ENCODE results near the gene ESM1. TPM values are rescaled to one million over a fixed set of nuclear protein-coding genes. Genes with fewer than 3 reads are reported as not detected.

Gene ESM1
- polyA plus RNA-seq, 1 donor from 2014 or later: not detected

DNA sequence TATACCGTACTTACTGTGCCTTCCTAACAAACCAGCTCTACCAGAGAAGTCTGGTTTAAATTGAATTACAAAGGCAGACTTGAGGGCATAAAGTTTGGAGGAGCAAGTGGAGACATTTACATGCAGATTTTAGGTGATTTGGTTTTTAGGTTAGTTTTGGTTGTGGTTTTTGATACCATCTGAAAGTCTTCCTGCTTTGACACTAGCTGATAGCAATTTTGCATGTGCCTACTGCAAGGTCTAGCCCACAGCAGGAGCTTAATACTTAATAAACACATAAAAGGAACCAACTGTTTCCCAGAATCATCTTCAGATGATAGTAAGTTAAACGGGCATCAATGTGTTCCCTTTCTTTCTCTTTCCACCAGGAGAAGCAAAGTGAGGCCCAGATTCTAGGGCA is 3.4 kb upstream of the ESM1 start:
- Histone ChIP-seq H3K4me2 (ENCODE audit: low read length) (no peak overlapping the region), H2AFZ (ENCODE audit: low read depth, low read length) (no peak overlapping the region), H3K27me3 (ENCODE audit: insufficient read depth, low read depth, low read length) (no peaks in the 10 kb centered on the region), H3K27ac (ENCODE audit: low read length) (no peak overlapping the region), H3K36me3 (ENCODE audit: insufficient read depth, low read length) (no peaks in the 10 kb centered on the region), H3K9me3 (ENCODE audit: low read length) (no peaks in the 10 kb centered on the region), H3K4me3 (ENCODE audit: low read length) (no peak overlapping the region), H3K9ac (ENCODE audit: low read length) (no peak overlapping the region), H4K20me1 (ENCODE audit: insufficient read depth) (no peaks in the 10 kb centered on the region), H3K9me2 (ENCODE audit: insufficient read depth, low read length) (no peaks in the 10 kb centered on the region), H3K79me2 (replicated peaks; ENCODE audit: insufficient read depth, low read length) (no peaks in the 10 kb centered on the region), H3F3A (ENCODE audit: insufficient read depth, low read length, poor library complexity, severe bottlenecking) (no peaks in the 10 kb centered on the region)
- no peak for TF ChIP-seq POLR2AphosphoS5 (IDR thresholded peaks at IDR 0.05)
- no peak for TF ChIP-seq RAD21 (conservative IDR thresholded peaks at IDR 0.05)
- TF ChIP-seq TAF1 (IDR thresholded peaks at IDR 0.05; ENCODE audit: low read depth): no peak
- TF ChIP-seq EZH2 (IDR thresholded peaks at IDR 0.05; ENCODE audit: borderline replicate concordance, insufficient read depth, low read length, poor library complexity, severe bottlenecking): no peak
- TF ChIP-seq EP300 (conservative IDR thresholded peaks at IDR 0.05; ENCODE audit: poor library complexity, severe bottlenecking): no peak
- no peak for TF ChIP-seq SMC3 (conservative IDR thresholded peaks at IDR 0.05; ENCODE audit: poor library complexity)
- TF ChIP-seq, protein P1, sequence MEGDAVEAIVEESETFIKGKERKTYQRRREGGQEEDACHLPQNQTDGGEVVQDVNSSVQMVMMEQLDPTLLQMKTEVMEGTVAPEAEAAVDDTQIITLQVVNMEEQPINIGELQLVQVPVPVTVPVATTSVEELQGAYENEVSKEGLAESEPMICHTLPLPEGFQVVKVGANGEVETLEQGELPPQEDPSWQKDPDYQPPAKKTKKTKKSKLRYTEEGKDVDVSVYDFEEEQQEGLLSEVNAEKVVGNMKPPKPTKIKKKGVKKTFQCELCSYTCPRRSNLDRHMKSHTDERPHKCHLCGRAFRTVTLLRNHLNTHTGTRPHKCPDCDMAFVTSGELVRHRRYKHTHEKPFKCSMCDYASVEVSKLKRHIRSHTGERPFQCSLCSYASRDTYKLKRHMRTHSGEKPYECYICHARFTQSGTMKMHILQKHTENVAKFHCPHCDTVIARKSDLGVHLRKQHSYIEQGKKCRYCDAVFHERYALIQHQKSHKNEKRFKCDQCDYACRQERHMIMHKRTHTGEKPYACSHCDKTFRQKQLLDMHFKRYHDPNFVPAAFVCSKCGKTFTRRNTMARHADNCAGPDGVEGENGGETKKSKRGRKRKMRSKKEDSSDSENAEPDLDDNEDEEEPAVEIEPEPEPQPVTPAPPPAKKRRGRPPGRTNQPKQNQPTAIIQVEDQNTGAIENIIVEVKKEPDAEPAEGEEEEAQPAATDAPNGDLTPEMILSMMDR (IDR thresholded peaks at IDR 0.05; ENCODE audit: poor library complexity, severe bottlenecking): no peak
- TF ChIP-seq, protein P2, sequence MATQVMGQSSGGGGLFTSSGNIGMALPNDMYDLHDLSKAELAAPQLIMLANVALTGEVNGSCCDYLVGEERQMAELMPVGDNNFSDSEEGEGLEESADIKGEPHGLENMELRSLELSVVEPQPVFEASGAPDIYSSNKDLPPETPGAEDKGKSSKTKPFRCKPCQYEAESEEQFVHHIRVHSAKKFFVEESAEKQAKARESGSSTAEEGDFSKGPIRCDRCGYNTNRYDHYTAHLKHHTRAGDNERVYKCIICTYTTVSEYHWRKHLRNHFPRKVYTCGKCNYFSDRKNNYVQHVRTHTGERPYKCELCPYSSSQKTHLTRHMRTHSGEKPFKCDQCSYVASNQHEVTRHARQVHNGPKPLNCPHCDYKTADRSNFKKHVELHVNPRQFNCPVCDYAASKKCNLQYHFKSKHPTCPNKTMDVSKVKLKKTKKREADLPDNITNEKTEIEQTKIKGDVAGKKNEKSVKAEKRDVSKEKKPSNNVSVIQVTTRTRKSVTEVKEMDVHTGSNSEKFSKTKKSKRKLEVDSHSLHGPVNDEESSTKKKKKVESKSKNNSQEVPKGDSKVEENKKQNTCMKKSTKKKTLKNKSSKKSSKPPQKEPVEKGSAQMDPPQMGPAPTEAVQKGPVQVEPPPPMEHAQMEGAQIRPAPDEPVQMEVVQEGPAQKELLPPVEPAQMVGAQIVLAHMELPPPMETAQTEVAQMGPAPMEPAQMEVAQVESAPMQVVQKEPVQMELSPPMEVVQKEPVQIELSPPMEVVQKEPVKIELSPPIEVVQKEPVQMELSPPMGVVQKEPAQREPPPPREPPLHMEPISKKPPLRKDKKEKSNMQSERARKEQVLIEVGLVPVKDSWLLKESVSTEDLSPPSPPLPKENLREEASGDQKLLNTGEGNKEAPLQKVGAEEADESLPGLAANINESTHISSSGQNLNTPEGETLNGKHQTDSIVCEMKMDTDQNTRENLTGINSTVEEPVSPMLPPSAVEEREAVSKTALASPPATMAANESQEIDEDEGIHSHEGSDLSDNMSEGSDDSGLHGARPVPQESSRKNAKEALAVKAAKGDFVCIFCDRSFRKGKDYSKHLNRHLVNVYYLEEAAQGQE (IDR thresholded peaks at IDR 0.05; ENCODE audit: borderline replicate concordance): no peak
- TF ChIP-seq MXI1 (conservative IDR thresholded peaks at IDR 0.05; ENCODE audit: poor library complexity, severe bottlenecking): no peak

DNA sequence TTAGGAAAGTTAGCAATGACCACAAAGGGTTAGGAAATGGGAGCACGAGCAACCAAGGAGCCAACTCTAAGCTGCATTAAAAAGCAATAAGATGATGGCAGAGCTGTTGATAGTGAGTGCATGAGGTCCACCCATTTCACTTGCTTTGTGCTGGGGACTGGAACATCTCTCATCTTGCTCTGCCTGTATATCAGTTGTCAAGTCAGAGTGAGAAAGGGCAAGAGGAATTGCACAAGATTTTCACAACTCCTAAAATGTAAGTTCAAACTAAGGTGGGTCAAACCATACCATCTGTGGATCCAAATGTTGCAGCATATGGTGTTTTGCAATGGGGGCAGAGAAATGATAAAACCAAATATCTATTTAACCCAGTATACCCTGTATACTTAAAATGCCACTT is 2.8 kb upstream of the ESM1 start:
- Histone ChIP-seq H4K20me1 (ENCODE audit: insufficient read depth) (no peaks in the 10 kb centered on the region), H3K9me3 (ENCODE audit: low read length) (no peaks in the 10 kb centered on the region), H3K4me3 (ENCODE audit: low read length) (no peak overlapping the region), H3K4me2 (ENCODE audit: low read length) (no peak overlapping the region), H3K79me2 (replicated peaks; ENCODE audit: insufficient read depth, low read length) (no peaks in the 10 kb centered on the region), H3F3A (ENCODE audit: insufficient read depth, low read length, poor library complexity, severe bottlenecking) (no peaks in the 10 kb centered on the region), H3K9ac (ENCODE audit: low read length) (no peak overlapping the region), H3K27me3 (ENCODE audit: insufficient read depth, low read depth, low read length) (no peaks in the 10 kb centered on the region), H3K9me2 (ENCODE audit: insufficient read depth, low read length) (no peaks in the 10 kb centered on the region), H2AFZ (ENCODE audit: low read depth, low read length) (no peak overlapping the region), H3K36me3 (ENCODE audit: insufficient read depth, low read length) (no peaks in the 10 kb centered on the region), H3K27ac (ENCODE audit: low read length) (no peak overlapping the region)
- no peak for TF ChIP-seq POLR2AphosphoS5 (IDR thresholded peaks at IDR 0.05)
- TF ChIP-seq EP300 (conservative IDR thresholded peaks at IDR 0.05; ENCODE audit: poor library complexity, severe bottlenecking): no peak
- no peak for TF ChIP-seq TAF1 (IDR thresholded peaks at IDR 0.05; ENCODE audit: low read depth)
- TF ChIP-seq, protein P1 (IDR thresholded peaks at IDR 0.05; ENCODE audit: poor library complexity, severe bottlenecking): no peak
- no peak for TF ChIP-seq MXI1 (conservative IDR thresholded peaks at IDR 0.05; ENCODE audit: poor library complexity, severe bottlenecking)
- no peak for TF ChIP-seq RAD21 (conservative IDR thresholded peaks at IDR 0.05)
- TF ChIP-seq, protein P2 (IDR thresholded peaks at IDR 0.05; ENCODE audit: borderline replicate concordance): no peak
- no peak for TF ChIP-seq SMC3 (conservative IDR thresholded peaks at IDR 0.05; ENCODE audit: poor library complexity)
- no peak for TF ChIP-seq EZH2 (IDR thresholded peaks at IDR 0.05; ENCODE audit: borderline replicate concordance, insufficient read depth, low read length, poor library complexity, severe bottlenecking)
